ENCODE measurements around the gene ADGRG3.

ADGRG3 gene

GRCh38 chr16:57646388-57647039 is 21.6 kb upstream of the ADGRG3 start:
- no peak for DNase-seq (ENCODE audit: low spot score)

GRCh38 chr16:57647136-57647875 is 20.8 kb upstream of the ADGRG3 start:
- DNase-seq (ENCODE audit: low spot score) = no peak

- no peak for DNase-seq (ENCODE audit: low spot score)
Measured at GRCh38 chr16:57648125-57648524, 20.0 kb upstream of the ADGRG3 start.

- peak; percentile 91 for DNase-seq (ENCODE audit: low spot score)
Measured at GRCh38 chr16:57648581-57649442, 19.3 kb upstream of the ADGRG3 start.

GRCh38 chr16:57649443-57649751 is 18.7 kb upstream of the ADGRG3 start:
- no peak for DNase-seq (ENCODE audit: low spot score)

- no peak for DNase-seq (ENCODE audit: low spot score)
Measured at GRCh38 chr16:57649846-57650245, 18.3 kb upstream of the ADGRG3 start.

- no peak for DNase-seq (ENCODE audit: low spot score)
Measured at GRCh38 chr16:57651344-57652333, 16.5 kb upstream of the ADGRG3 start.

GRCh38 chr16:57652695-57653471 is 15.2 kb upstream of the ADGRG3 start:
- no peak for DNase-seq (ENCODE audit: low spot score)

- no peak for DNase-seq (ENCODE audit: low spot score)
Measured at GRCh38 chr16:57653936-57654335, 14.2 kb upstream of the ADGRG3 start.

GRCh38 chr16:57656342-57656955 is 11.7 kb upstream of the ADGRG3 start:
- DNase-seq (ENCODE audit: low spot score) = no peak

GRCh38 chr16:57657228-57657627 is 10.9 kb upstream of the ADGRG3 start:
- DNase-seq (ENCODE audit: low spot score) = no peak

GRCh38 chr16:57658130-57658877 is 9.8 kb upstream of the ADGRG3 start:
- no peak for DNase-seq (ENCODE audit: low spot score)

GRCh38 chr16:57658878-57659674 is 9.0 kb upstream of the ADGRG3 start:
- no peak for DNase-seq (ENCODE audit: low spot score)

GRCh38 chr16:57660715-57661463 is 7.2 kb upstream of the ADGRG3 start:
- DNase-seq (ENCODE audit: low spot score) = no peak

- DNase-seq (ENCODE audit: low spot score) = no peak
Measured at GRCh38 chr16:57661510-57661909, 6.6 kb upstream of the ADGRG3 start.

GRCh38 chr16:57661936-57662906 is 5.9 kb upstream of the ADGRG3 start:
- no peak for DNase-seq (ENCODE audit: low spot score)

- DNase-seq (ENCODE audit: low spot score) = no peak
Measured at GRCh38 chr16:57663436-57663835, 4.7 kb upstream of the ADGRG3 start.
